KMS-11 (cell line): ENCODE data around the gene UNC79.

Experiments used
- H2AFZ ChIP-seq: fragments of 200-600 bp; sonication (generic); 2 replicates; pipeline ENCODE4 v1.6.1; 2016; ENCODE audit warnings: antibody characterized with exemption, mixed run types, low read depth
- H3K27ac ChIP-seq: fragments of 200-600 bp; sonication (generic); 2 replicates; pipeline ENCODE4 v1.6.1; 2016; ENCODE audit warnings: mild to moderate bottlenecking, mixed run types
- H3K27me3 ChIP-seq: fragments of 200-600 bp; sonication (generic); 2 replicates; pipeline ENCODE4 v1.6.1; 2017; ENCODE audit warnings: mild to moderate bottlenecking, low read depth, mixed run types, moderate library complexity; ENCODE audit not compliant: insufficient read depth
- H3K36me3 ChIP-seq: fragments of 200-600 bp; sonication (generic); 2 replicates; pipeline ENCODE4 v1.6.1; 2017; ENCODE audit warnings: mild to moderate bottlenecking, mixed run types; ENCODE audit not compliant: insufficient read depth
- H3K4me1 ChIP-seq: fragments of 200-600 bp; sonication (generic); 2 replicates; pipeline ENCODE4 v1.6.1; 2016; ENCODE audit warnings: mild to moderate bottlenecking, low read depth, mixed run types; ENCODE audit not compliant: poor library complexity, severe bottlenecking
- H3K4me2 ChIP-seq: fragments of 200-600 bp; sonication (generic); 2 replicates; pipeline ENCODE4 v1.7.0; 2016; ENCODE audit warnings: mild to moderate bottlenecking, mixed run types
- H3K4me3 ChIP-seq: fragments of 200-600 bp; sonication (generic); IDR thresholded peaks from 2 replicates; pipeline ENCODE4 v1.6.1; 2017; ENCODE audit warnings: low read depth, low read length, mixed read lengths; ENCODE audit not compliant: insufficient read depth
- H3K79me2 ChIP-seq: fragments of 200-600 bp; sonication (generic); 2 replicates; pipeline ENCODE4 v1.6.1; 2016; ENCODE audit warnings: low read depth, mixed run types; ENCODE audit not compliant: insufficient read depth
- H3K9ac ChIP-seq: fragments of 200-600 bp; sonication (generic); 2 replicates; pipeline ENCODE4 v1.6.1; 2016; ENCODE audit warnings: mild to moderate bottlenecking, mixed run types
- H4K20me1 ChIP-seq: fragments of 200-600 bp; sonication (generic); 2 replicates; pipeline ENCODE4 v1.6.1; 2016; ENCODE audit warnings: mild to moderate bottlenecking, mixed run types; ENCODE audit not compliant: insufficient read depth
- TF ChIP-seq, protein P1 (sequence below): fragments of 200-600 bp; sonication (generic); conservative IDR thresholded peaks from 2 replicates; pipeline ENCODE4 v1.6.1; 2017; ENCODE audit warnings: low read depth, mild to moderate bottlenecking, antibody characterized with exemption, low read length, moderate library complexity, mixed read lengths

UNC79 gene

DNA sequence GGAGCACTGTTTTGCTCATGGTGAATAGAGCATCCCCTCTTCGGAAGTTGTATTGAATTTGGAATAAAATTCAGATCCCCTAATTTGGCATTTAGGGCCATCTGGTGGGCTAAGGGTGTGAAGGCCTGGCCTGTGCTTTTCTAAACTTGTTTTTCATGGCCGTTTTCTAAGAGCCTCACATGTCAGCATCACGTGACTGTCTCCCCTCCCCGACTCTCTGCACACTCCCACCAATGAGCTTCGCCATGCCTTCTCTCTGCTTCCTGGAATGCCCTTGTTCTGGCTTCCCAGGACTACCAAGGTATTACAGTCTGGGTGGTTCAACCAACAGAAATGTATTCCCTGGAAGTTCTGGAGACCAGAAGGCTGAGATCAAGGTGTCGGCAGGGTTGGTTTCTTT, 272.2 kb downstream of the UNC79 start:
- no peaks in the 10 kb centered on the region for H3K27me3 ChIP-seq
- TF ChIP-seq, protein P1, sequence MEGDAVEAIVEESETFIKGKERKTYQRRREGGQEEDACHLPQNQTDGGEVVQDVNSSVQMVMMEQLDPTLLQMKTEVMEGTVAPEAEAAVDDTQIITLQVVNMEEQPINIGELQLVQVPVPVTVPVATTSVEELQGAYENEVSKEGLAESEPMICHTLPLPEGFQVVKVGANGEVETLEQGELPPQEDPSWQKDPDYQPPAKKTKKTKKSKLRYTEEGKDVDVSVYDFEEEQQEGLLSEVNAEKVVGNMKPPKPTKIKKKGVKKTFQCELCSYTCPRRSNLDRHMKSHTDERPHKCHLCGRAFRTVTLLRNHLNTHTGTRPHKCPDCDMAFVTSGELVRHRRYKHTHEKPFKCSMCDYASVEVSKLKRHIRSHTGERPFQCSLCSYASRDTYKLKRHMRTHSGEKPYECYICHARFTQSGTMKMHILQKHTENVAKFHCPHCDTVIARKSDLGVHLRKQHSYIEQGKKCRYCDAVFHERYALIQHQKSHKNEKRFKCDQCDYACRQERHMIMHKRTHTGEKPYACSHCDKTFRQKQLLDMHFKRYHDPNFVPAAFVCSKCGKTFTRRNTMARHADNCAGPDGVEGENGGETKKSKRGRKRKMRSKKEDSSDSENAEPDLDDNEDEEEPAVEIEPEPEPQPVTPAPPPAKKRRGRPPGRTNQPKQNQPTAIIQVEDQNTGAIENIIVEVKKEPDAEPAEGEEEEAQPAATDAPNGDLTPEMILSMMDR = no peak
- no peaks in the 10 kb centered on the region for H3K4me1 ChIP-seq

DNA sequence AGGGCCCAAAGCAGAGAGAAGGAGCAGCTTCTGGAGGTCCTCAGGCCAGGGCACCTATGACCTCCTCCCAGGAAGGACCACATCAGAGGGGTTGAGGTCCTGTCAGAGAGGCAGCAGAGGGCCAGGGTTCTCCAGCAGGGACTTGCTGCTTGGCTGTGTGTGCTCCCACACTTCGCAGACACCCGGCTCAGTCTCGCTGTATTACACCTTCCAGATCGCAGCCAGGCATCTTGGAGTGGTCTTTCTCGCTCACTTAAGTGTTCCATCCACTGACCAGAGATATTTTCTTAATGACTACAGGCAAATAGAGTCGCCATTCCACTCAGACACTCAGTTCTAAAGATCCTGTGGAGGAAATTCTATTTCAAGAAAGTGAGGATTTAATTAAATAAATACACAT, 273.2 kb downstream of the UNC79 start:
- Histone ChIP-seq H3K4me3 (no peak overlapping the region), H3K27me3 (no peaks in the 10 kb centered on the region), H3K4me1 (no peaks in the 10 kb centered on the region), H4K20me1 (no peaks in the 10 kb centered on the region), H2AFZ (no peak overlapping the region), H3K27ac (no peak overlapping the region), H3K9ac (no peak overlapping the region), H3K36me3 (no peaks in the 10 kb centered on the region), H3K4me2 (no peak overlapping the region), H3K79me2 (no peaks in the 10 kb centered on the region)
- TF ChIP-seq, protein P1 = no peak

More for the DNA sequence above, 272.2 kb downstream of the UNC79 start:
- Histone ChIP-seq H4K20me1 (no peaks in the 10 kb centered on the region), H3K9ac (no peak overlapping the region), H3K27ac (no peak overlapping the region), H2AFZ (no peak overlapping the region), H3K36me3 (no peaks in the 10 kb centered on the region), H3K79me2 (no peaks in the 10 kb centered on the region), H3K4me3 (no peak overlapping the region), H3K4me2 (no peak overlapping the region)

DNA sequence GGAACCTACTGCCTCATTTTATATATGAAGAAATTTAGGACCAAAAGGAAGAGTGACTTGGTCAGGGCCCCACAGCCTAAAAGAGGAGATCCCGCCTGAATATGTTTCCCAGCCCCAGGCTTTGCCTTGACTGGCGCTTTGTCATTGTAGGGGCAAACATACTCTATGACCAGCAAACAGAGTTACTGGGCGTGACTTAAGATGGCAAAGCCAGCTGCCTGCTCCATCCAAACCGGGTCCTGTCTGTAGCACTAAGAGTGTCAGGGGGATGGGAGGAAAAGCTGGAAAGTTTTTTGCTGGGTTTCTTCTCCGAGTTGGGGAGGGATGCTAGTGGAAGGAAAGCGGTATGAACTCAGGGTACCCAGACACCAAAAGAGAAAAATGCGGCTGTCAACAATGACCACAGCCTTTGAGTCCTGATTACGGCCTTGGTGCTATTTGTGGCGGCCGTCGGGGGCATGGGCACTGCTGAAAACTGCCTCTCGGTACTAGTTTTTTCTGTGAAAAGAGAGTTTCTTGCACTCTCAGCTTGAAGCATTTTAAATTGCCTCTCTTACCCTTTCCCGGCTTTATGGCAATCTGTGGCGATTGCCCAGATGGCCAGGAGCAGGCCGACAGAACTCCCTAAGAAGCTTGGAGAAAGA, 274.9 kb downstream of the UNC79 start:
- Histone ChIP-seq H3K9ac (no peak overlapping the region), H3K27me3 (no peaks in the 10 kb centered on the region), H3K79me2 (no peaks in the 10 kb centered on the region), H3K4me1 (no peaks in the 10 kb centered on the region), H3K4me2 (no peak overlapping the region), H3K27ac (no peak overlapping the region), H3K4me3 (no peak overlapping the region), H3K36me3 (no peaks in the 10 kb centered on the region), H4K20me1 (no peaks in the 10 kb centered on the region), H2AFZ (no peak overlapping the region)
- TF ChIP-seq, protein P1 = no peak

DNA sequence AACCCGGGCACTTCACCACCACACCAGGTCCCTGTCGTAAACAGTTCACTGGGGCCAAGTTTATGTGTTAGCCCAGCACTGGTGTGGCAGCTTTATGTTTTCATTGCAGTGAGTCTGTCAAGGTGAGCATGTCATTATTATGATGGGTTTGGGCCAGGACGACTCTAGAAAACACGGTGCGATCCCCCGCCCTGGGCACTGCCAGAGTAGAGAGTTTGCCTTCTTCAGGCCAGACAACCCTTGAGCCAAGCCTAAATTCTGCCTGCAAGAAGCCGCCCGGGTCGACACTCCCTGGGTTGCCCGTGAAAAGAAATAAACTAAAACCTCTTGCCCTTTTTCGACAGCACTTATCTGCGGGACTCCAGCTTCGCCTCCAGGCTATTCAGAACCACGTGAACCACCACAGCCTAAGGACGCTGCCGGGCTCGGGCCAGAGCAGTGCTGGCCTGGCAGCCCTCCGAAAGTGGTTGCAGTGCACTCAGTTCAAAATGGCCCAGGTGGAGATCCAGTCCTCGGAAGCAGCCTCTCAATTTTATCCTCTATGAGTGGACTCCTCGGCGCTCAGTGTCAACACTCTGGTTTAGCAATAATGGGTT, 275.7 kb downstream of the UNC79 start:
- Histone ChIP-seq H3K36me3 (no peaks in the 10 kb centered on the region), H2AFZ (no peak overlapping the region), H3K4me3 (no peak overlapping the region), H3K4me2 (no peak overlapping the region), H3K27ac (no peak overlapping the region), H3K27me3 (no peaks in the 10 kb centered on the region), H3K4me1 (no peaks in the 10 kb centered on the region), H3K79me2 (no peaks in the 10 kb centered on the region), H3K9ac (no peak overlapping the region), H4K20me1 (no peaks in the 10 kb centered on the region)
- TF ChIP-seq, protein P1 = no peak
